Measurements from ENCODE around the gene PTPRN2.

GRCh38 chr7:157789942-157790341 lies 797.7 kb downstream of the PTPRN2 start:
- TF ChIP-seq CTCF (conservative IDR thresholded peaks at IDR 0.05) (no peak), EZH2 (IDR thresholded peaks at IDR 0.05; ENCODE audit: low read depth) (no peak)

All from PC-9 (cell line).